Dendritic cell treated with granulocyte-macrophage colony-stimulating factor and Interleukin-4, amounts not matched to agents 40 ng/mL and 50 ng/mL, for 4 days (primary cell): ENCODE measurements around the gene VTI1A.
"Not testable (repeated sequence)": the region's sequence is repeated elsewhere in the genome, so short reads cannot be mapped to it uniquely, and the experiment has no call there.

ENCODE experiments used
- H3K27ac Mint-ChIP-seq: one replicate; pipeline ENCODE4 v1.8.0; 2022; ENCODE audit warnings: mild to moderate bottlenecking, mixed read lengths
- H3K27me3 Mint-ChIP-seq: one replicate; pipeline ENCODE4 v1.8.0; 2022; ENCODE audit warnings: mild to moderate bottlenecking, mixed read lengths
- H3K36me3 Mint-ChIP-seq: one replicate; pipeline ENCODE4 v1.8.0; 2022; ENCODE audit warnings: low read depth, mixed read lengths
- H3K4me1 Mint-ChIP-seq: one replicate; pipeline ENCODE4 v1.8.0; 2022; ENCODE audit warnings: low read depth, mixed read lengths
- H3K4me3 Mint-ChIP-seq: one replicate; pipeline ENCODE4 v1.8.0; 2022; ENCODE audit warnings: mild to moderate bottlenecking, moderate library complexity, mixed read lengths
- H3K9me3 Mint-ChIP-seq: one replicate; pipeline ENCODE4 v1.8.0; 2022; ENCODE audit warnings: mixed read lengths
- intact Hi-C: fragments of 100-400 bp; cut with micrococcal nuclease; formaldehyde crosslinking; loops from one replicate; pipeline ENCODE4 v1.15.0; 2022

VTI1A gene

GRCh38 chr10:112848228-112848627 lies 401.2 kb downstream of the VTI1A start:
- Mint-ChIP-seq H3K4me3 (no peak overlapping the region), H3K4me1 (peaks cover 53% of the 10 kb centered on the region), H3K9me3 (peaks cover 19% of the 10 kb centered on the region)

DNA sequence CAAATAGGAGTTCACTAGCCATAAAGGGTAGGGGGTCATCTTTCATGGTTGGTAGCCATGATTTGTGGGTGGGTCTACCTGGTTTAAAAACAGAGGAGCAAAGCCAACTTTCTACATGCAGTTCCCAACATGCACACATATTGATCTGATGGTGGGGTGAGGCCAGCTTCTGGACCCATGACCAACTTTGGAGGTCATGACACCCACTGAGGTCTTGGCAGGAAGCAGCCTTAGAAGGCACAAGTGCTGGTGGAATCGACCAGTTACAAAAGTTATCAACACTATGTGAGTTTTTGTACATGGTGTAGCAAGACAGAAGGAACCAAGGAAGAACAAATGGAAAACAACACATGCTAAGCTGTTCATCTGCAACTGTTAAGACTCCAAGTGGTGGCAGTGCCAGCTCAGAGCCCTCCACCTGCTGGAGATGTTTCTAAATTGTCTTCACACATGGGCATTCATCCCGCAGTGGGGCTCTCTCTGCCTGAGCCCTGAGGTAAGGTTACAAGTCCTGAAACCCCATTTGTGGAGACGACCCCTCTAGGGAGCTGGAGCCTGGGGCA lies 401.9 kb downstream of the VTI1A start:
- H3K9me3 Mint-ChIP-seq, result peaks cover 19% of the 10 kb centered on the region
- peaks cover 90% of the 10 kb centered on the region for H3K27me3 Mint-ChIP-seq
- no peak overlapping the region for H3K4me3 Mint-ChIP-seq
- peaks cover 17% of the 10 kb centered on the region for H3K36me3 Mint-ChIP-seq
- H3K4me1 Mint-ChIP-seq, result peaks cover 50% of the 10 kb centered on the region
- no peak overlapping the region for H3K27ac Mint-ChIP-seq
- intact Hi-C loops, result no loop called here

More at GRCh38 chr10:112848228-112848627, 401.2 kb downstream of the VTI1A start:
- peaks cover 17% of the 10 kb centered on the region for H3K36me3 Mint-ChIP-seq
- H3K27me3 Mint-ChIP-seq, result peaks cover 89% of the 10 kb centered on the region
- intact Hi-C loops, result no loop called here
- H3K27ac Mint-ChIP-seq, result no peak overlapping the region

GRCh38 chr10:112849546-112849945 lies 402.5 kb downstream of the VTI1A start:
- Mint-ChIP-seq H3K4me1 (peaks cover 50% of the 10 kb centered on the region), H3K4me3 (no peak overlapping the region)
- intact Hi-C loops, result no loop called here

GRCh38 chr10:112851181-112851580 lies 404.2 kb downstream of the VTI1A start:
- no peak overlapping the region for H3K27ac Mint-ChIP-seq
- intact Hi-C loops, result loop anchor here (5.0 kb wide), 3 partner anchors 101 to 471 kb away; partner anchors contain the start of gene TCF7L2
- H3K9me3 Mint-ChIP-seq, result peaks cover 19% of the 10 kb centered on the region
- no peak overlapping the region for H3K4me3 Mint-ChIP-seq
- peaks cover 47% of the 10 kb centered on the region for H3K4me1 Mint-ChIP-seq
- H3K27me3 Mint-ChIP-seq, result peaks cover 89% of the 10 kb centered on the region
- H3K36me3 Mint-ChIP-seq, result peaks cover 17% of the 10 kb centered on the region

More at GRCh38 chr10:112849546-112849945, 402.5 kb downstream of the VTI1A start:
- Mint-ChIP-seq H3K27ac (no peak overlapping the region), H3K36me3 (peaks cover 17% of the 10 kb centered on the region), H3K9me3 (peaks cover 19% of the 10 kb centered on the region), H3K27me3 (peaks cover 89% of the 10 kb centered on the region)

- Mint-ChIP-seq H3K4me1 (peaks cover 47% of the 10 kb centered on the region), H3K27ac (peak overlapping the region; percentile 9), H3K27me3 (peaks cover 89% of the 10 kb centered on the region), H3K4me3 (no peak overlapping the region), H3K36me3 (peaks cover 17% of the 10 kb centered on the region), H3K9me3 (peaks cover 19% of the 10 kb centered on the region)
- intact Hi-C loops, result loop anchor here (5.0 kb wide), 3 partner anchors 101 to 471 kb away; partner anchors contain the start of gene TCF7L2
Measured at GRCh38 chr10:112851588-112852211, 404.7 kb downstream of the VTI1A start.

- intact Hi-C loops, result loop anchor here (5.0 kb wide), 3 partner anchors 100 to 470 kb away; partner anchors contain the start of gene TCF7L2
- peaks cover 49% of the 10 kb centered on the region for H3K4me1 Mint-ChIP-seq
- H3K4me3 Mint-ChIP-seq, result no peak overlapping the region
- peaks cover 89% of the 10 kb centered on the region for H3K27me3 Mint-ChIP-seq
- H3K36me3 Mint-ChIP-seq, result peaks cover 13% of the 10 kb centered on the region
- H3K9me3 Mint-ChIP-seq, result peaks cover 14% of the 10 kb centered on the region
- peak overlapping the region; percentile 9 for H3K27ac Mint-ChIP-seq
Measured at GRCh38 chr10:112852306-112852705, 405.3 kb downstream of the VTI1A start.

DNA sequence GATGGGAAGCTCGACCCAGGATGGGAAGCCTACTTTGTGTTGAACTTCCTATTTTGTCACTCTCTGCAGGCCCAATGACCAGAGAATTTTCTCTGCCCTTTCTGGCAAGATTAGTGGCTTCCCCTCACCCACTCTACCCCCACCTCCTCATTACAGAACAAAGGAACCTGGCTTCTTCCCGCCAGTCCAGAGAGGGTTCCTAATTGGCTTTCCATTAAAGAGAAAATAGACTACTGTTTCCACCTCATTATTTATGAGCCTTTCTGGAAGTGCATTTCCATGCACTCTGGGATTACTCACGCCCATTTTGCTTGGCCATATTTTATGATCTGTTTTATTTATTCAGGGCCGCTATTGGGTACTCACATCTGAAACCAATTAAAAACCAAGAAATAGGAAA lies 408.1 kb downstream of the VTI1A start:
- H3K27ac Mint-ChIP-seq, result no peak overlapping the region
- H3K36me3 Mint-ChIP-seq, result no peaks in the 10 kb centered on the region
- no peak overlapping the region for H3K4me3 Mint-ChIP-seq
- H3K27me3 Mint-ChIP-seq, result peaks cover 86% of the 10 kb centered on the region
- peaks cover 53% of the 10 kb centered on the region for H3K4me1 Mint-ChIP-seq
- H3K9me3 Mint-ChIP-seq, result peaks cover 8% of the 10 kb centered on the region
- intact Hi-C loops, result no loop called here

DNA sequence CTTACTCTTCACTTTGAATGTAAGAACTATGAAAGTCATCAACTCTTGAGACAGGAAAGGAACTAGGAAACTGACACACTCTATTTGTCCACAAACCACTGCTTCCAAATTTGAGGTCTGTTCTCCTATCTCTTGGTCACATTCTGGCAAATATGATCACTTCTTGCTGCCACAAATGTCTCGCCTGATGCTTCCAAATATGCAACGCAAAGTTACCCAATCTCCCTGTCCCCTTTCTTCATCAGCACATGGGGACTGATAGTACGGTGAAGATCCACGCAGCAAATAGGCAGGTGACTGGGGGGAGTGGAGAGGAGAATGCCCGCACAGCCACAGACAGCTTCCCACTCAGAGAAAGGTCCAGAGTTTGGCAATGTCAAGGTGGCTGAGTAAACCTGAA lies 410.5 kb downstream of the VTI1A start:
- Mint-ChIP-seq H3K4me3 (no peak overlapping the region), H3K27ac (no peak overlapping the region), H3K27me3 (peaks cover 94% of the 10 kb centered on the region), H3K9me3 (peaks cover 9% of the 10 kb centered on the region), H3K36me3 (no peaks in the 10 kb centered on the region), H3K4me1 (peaks cover 35% of the 10 kb centered on the region)
- intact Hi-C loops, result no loop called here

DNA sequence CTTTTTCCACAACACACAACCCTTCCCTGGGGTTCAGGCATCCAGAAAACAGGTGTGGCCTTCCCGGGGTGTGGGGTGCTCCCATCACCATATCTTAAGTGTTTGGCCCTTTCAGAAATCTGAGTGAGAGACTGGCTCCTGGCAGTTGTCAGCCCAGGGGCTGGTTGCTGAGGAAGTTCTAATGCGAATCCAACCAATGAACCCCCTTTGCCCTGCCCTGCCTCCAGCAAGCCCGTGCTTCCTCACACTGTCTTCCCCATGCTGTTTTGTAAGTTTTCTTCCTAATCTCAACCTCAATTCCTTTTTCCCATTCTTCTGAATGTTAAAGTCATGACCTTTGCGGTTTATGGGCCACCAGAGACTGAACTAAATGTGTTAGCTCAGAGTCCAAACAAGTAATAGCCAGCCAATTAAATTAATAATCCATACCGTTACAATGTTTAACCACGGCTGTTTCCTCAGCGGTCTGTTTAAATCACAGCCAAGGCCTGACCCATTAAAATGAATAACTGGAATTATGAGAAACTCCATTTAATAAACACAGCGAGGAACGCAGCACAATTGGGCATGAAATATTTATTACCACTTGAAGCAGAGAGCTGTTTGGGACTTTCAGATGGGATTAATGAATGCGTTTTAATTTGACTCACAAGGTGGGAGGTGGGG lies 412.1 kb downstream of the VTI1A start:
- Mint-ChIP-seq H3K36me3 (peaks cover 2% of the 10 kb centered on the region), H3K4me1 (peaks cover 25% of the 10 kb centered on the region), H3K9me3 (peaks cover 13% of the 10 kb centered on the region), H3K27ac (no peak overlapping the region), H3K4me3 (no peak overlapping the region), H3K27me3 (peaks cover 82% of the 10 kb centered on the region)
- intact Hi-C loops, result no loop called here

- intact Hi-C loops, result no loop called here
- no peak overlapping the region for H3K4me3 Mint-ChIP-seq
Measured at GRCh38 chr10:112859793-112860192, 412.8 kb downstream of the VTI1A start.

DNA sequence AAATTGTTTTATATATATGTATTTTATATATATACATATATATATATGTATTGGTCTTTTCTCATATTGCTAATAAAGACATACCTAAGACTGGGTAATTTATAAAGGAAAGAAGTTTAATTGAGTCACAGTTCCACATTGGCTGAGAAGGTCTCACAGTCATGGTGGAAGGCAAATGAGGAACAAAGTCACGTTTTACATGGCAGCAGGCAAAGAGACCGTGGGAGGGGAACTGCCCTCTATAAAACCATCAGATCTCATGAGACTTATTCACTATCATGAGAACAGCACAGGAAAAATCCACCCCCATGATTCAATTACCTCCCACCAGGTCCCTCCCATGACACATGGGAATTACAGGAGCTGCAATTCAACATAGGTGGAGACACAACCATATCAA lies 416.4 kb downstream of the VTI1A start:
- H3K27ac Mint-ChIP-seq, H3K4me3 Mint-ChIP-seq, H3K4me1 Mint-ChIP-seq, H3K36me3 Mint-ChIP-seq, intact Hi-C loops: not testable (repeated sequence)
- peaks cover 18% of the 10 kb centered on the region for H3K9me3 Mint-ChIP-seq
- peaks cover 59% of the 10 kb centered on the region for H3K27me3 Mint-ChIP-seq

More at GRCh38 chr10:112859793-112860192, 412.8 kb downstream of the VTI1A start:
- Mint-ChIP-seq H3K27me3 (peaks cover 77% of the 10 kb centered on the region), H3K4me1 (peaks cover 19% of the 10 kb centered on the region), H3K27ac (no peak overlapping the region), H3K9me3 (peaks cover 18% of the 10 kb centered on the region), H3K36me3 (peaks cover 5% of the 10 kb centered on the region)
